Vagina (tissue), 2 donors: ENCODE measurements around the gene SLC41A2.

Experiments
- POLR2A ChIP-seq, 2 donors: fragments of 450-650 bp; IDR thresholded peaks; one replicate each; pipeline ENCODE4 v1.6.1; 2017; ENCODE audit warnings: antibody characterized with exemption in 2 of 2, mild to moderate bottlenecking in 2 of 2, moderate library complexity in 2 of 2
- TF ChIP-seq, protein P1 (sequence below), 3 experiments: fragments of 450-650 bp in 2 of 3; fragments of 200-600 bp in 1 of 3; sonication (generic) in 1 of 3; IDR thresholded peaks; one replicate each; pipeline ENCODE4 v1.5.1; 2017 to 2019; ENCODE audit warnings: antibody characterized with exemption in 3 of 3, mild to moderate bottlenecking in 2 of 3, moderate library complexity in 2 of 3

DNA sequence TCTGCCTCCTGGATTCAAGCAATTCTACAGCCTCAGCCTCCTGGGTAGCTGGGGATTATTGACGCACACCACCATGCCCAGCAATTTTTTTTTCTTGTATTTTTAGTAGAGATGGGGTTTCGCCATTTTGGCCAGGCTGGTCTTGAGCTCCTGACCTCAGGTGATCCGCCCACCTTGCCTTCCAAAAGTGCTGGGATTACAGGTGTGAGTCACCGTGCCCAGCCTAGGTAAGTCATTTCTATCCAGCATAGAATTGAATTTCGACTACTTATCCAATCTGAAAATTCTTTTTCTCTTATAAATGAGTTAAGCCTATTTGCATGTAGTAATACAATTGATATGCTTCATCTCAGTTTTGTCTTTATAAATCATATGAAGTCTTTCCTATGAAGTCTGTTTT is 15.2 kb upstream of the SLC41A2 start:
- TF ChIP-seq POLR2A (IDR thresholded peaks at IDR 0.05): no peak
- TF ChIP-seq, protein P1, sequence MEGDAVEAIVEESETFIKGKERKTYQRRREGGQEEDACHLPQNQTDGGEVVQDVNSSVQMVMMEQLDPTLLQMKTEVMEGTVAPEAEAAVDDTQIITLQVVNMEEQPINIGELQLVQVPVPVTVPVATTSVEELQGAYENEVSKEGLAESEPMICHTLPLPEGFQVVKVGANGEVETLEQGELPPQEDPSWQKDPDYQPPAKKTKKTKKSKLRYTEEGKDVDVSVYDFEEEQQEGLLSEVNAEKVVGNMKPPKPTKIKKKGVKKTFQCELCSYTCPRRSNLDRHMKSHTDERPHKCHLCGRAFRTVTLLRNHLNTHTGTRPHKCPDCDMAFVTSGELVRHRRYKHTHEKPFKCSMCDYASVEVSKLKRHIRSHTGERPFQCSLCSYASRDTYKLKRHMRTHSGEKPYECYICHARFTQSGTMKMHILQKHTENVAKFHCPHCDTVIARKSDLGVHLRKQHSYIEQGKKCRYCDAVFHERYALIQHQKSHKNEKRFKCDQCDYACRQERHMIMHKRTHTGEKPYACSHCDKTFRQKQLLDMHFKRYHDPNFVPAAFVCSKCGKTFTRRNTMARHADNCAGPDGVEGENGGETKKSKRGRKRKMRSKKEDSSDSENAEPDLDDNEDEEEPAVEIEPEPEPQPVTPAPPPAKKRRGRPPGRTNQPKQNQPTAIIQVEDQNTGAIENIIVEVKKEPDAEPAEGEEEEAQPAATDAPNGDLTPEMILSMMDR (IDR thresholded peaks at IDR 0.05): no peak
